MM.1S (cell line): ENCODE results near the gene CRADD.

ENCODE experiments used
- DNase-seq: peaks from one replicate; pipeline ENCODE4 v3.0.0-alpha.2; 2015
- H2AFZ ChIP-seq: fragments of 300-600 bp; sonication (generic); 2 replicates; pipeline ENCODE4 v1.6.0; 2016; ENCODE audit warnings: antibody characterized with exemption, low read length
- H3F3A ChIP-seq: fragments of 300-600 bp; sonication (generic); 2 replicates; pipeline ENCODE4 v1.6.1; 2016; ENCODE audit warnings: mild to moderate bottlenecking, antibody characterized with exemption, low read length, moderate library complexity, mixed read lengths; ENCODE audit not compliant: insufficient read depth
- H3K27ac ChIP-seq: fragments of 300-600 bp; sonication (generic); 2 replicates; pipeline ENCODE4 v1.5.1; 2016; ENCODE audit warnings: mild to moderate bottlenecking, low read length
- H3K27me3 ChIP-seq: fragments of 300-600 bp; sonication (generic); replicated peaks from 2 replicates; pipeline ENCODE4 v1.6.0; 2016; ENCODE audit warnings: low read length; ENCODE audit not compliant: insufficient read depth
- H3K36me3 ChIP-seq: fragments of 300-600 bp; sonication (generic); replicated peaks from 2 replicates; pipeline ENCODE4 v1.6.1; 2016; ENCODE audit warnings: mild to moderate bottlenecking, low read length, mixed read lengths; ENCODE audit not compliant: insufficient read depth
- H3K4me1 ChIP-seq: fragments of 300-600 bp; sonication (generic); 2 replicates; pipeline ENCODE4 v1.6.1; 2016; ENCODE audit warnings: low read length, mixed read lengths
- H3K4me2 ChIP-seq: fragments of 300-600 bp; sonication (generic); 2 replicates; pipeline ENCODE4 v1.6.0; 2016; ENCODE audit warnings: low read depth, low read length
- H3K4me3 ChIP-seq: fragments of 300-600 bp; sonication (generic); 2 replicates; pipeline ENCODE4 v1.5.1; 2016; ENCODE audit warnings: low read length, mixed read lengths
- H3K79me2 ChIP-seq: fragments of 300-600 bp; sonication (generic); 2 replicates; pipeline ENCODE4 v1.6.1; 2016; ENCODE audit warnings: mixed run types, low read length, mixed read lengths
- H3K9ac ChIP-seq: fragments of 300-600 bp; sonication (generic); 2 replicates; pipeline ENCODE4 v1.6.1; 2016; ENCODE audit warnings: low read length, mixed read lengths
- H3K9me2 ChIP-seq: fragments of 300-600 bp; sonication (generic); replicated peaks from 2 replicates; pipeline ENCODE4 v1.6.1; 2016; ENCODE audit warnings: mild to moderate bottlenecking, low read length, mixed read lengths; ENCODE audit not compliant: insufficient read depth
- H3K9me3 ChIP-seq: fragments of 300-600 bp; sonication (generic); replicated peaks from 2 replicates; pipeline ENCODE4 v1.6.1; 2016; ENCODE audit warnings: mild to moderate bottlenecking, low read length, mixed read lengths; ENCODE audit not compliant: insufficient read depth
- H4K20me1 ChIP-seq: fragments of 300-600 bp; sonication (generic); 2 replicates; pipeline ENCODE4 v1.6.1; 2016; ENCODE audit warnings: mild to moderate bottlenecking, low read length, moderate library complexity, mixed read lengths; ENCODE audit not compliant: insufficient read depth
- EZH2 ChIP-seq: fragments of 300-600 bp; sonication (generic); optimal IDR thresholded peaks from 2 replicates; pipeline ENCODE3; 2017; ENCODE audit warnings: low read depth, mild to moderate bottlenecking, antibody characterized with exemption, low read length, mixed read lengths
- EZH2phosphoT487 ChIP-seq: fragments of 300-600 bp; sonication (generic); IDR thresholded peaks from 2 replicates; pipeline ENCODE4 v1.6.1; 2018; ENCODE audit warnings: antibody characterized with exemption, low read length
- TF ChIP-seq, protein P1 (sequence below): fragments of 300-600 bp; sonication (generic); IDR thresholded peaks from 2 replicates; pipeline ENCODE4 v1.5.1; 2016; ENCODE audit warnings: antibody characterized with exemption, low read length, mixed read lengths

The CRADD gene

DNA sequence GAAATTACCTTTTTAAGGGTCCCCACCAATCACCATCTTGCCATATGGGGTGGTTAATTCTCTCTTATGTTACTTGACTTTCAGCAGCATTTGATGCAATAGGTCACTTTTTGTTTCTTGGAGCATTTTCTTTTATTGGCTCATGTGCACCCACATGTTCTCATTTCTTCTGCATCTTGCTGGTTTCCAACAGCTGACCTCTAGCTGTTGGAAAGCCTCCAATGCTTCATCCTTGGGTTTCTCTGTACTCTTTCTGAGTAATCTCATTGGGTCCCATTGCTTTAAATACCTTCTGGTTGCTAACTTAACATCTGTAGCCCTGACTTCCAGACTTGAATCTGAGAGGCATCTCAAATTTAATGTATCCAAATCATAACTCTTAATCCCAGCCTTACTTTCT, 116.8 kb downstream of the CRADD start:
- H3K4me3 ChIP-seq = no peak overlapping the region
- H3K9me3 ChIP-seq = no peaks in the 10 kb centered on the region
- H3K4me1 ChIP-seq = 0 out of 2 replicates have a peak, but pooled peaks cover 4% of the 10 kb centered on the region
- H3K79me2 ChIP-seq = no peaks in the 10 kb centered on the region
- no peak overlapping the region for H2AFZ ChIP-seq
- H3K4me2 ChIP-seq = no peak overlapping the region
- H3K9me2 ChIP-seq = no peaks in the 10 kb centered on the region
- no peaks in the 10 kb centered on the region for H3K27me3 ChIP-seq
- DNase-seq = no peak
- no peaks in the 10 kb centered on the region for H3F3A ChIP-seq
- no peaks in the 10 kb centered on the region for H4K20me1 ChIP-seq
- no peak overlapping the region for H3K27ac ChIP-seq
- H3K36me3 ChIP-seq = no peaks in the 10 kb centered on the region
- TF ChIP-seq, protein P1, sequence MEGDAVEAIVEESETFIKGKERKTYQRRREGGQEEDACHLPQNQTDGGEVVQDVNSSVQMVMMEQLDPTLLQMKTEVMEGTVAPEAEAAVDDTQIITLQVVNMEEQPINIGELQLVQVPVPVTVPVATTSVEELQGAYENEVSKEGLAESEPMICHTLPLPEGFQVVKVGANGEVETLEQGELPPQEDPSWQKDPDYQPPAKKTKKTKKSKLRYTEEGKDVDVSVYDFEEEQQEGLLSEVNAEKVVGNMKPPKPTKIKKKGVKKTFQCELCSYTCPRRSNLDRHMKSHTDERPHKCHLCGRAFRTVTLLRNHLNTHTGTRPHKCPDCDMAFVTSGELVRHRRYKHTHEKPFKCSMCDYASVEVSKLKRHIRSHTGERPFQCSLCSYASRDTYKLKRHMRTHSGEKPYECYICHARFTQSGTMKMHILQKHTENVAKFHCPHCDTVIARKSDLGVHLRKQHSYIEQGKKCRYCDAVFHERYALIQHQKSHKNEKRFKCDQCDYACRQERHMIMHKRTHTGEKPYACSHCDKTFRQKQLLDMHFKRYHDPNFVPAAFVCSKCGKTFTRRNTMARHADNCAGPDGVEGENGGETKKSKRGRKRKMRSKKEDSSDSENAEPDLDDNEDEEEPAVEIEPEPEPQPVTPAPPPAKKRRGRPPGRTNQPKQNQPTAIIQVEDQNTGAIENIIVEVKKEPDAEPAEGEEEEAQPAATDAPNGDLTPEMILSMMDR = no peak
- no peak for TF ChIP-seq EZH2
- TF ChIP-seq EZH2phosphoT487 = no peak
- no peak overlapping the region for H3K9ac ChIP-seq

DNA sequence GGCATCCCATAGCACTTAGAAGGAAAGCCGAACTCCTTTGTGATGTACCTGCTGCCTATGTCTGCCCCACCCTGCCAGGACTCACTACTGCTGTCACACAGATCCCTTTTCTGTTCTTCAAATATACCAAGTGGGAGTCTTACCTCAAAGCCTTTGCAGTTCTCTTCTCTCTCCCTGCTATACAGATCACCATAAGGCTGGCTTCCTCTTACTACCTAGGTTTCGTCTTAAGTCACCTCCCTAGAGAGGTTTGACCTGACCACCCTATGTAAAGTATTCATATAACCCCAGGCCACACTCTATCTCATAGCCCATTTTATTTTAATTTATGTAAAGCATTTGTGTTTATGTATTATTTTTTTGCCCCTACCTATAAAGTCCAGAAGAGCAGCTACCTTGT, 117.6 kb downstream of the CRADD start:
- TF ChIP-seq EZH2phosphoT487 = no peak
- TF ChIP-seq, protein P1 = no peak
- TF ChIP-seq EZH2 = no peak
- no peak overlapping the region for H3K4me3 ChIP-seq
- H3K4me2 ChIP-seq = no peak overlapping the region
- H3F3A ChIP-seq = no peaks in the 10 kb centered on the region
- no peaks in the 10 kb centered on the region for H4K20me1 ChIP-seq
- H3K36me3 ChIP-seq = no peaks in the 10 kb centered on the region
- H3K9me3 ChIP-seq = no peaks in the 10 kb centered on the region
- no peaks in the 10 kb centered on the region for H3K27me3 ChIP-seq
- no peak overlapping the region for H2AFZ ChIP-seq
- no peaks in the 10 kb centered on the region for H3K79me2 ChIP-seq
- H3K27ac ChIP-seq = no peak overlapping the region
- H3K9me2 ChIP-seq = no peaks in the 10 kb centered on the region
- no peak overlapping the region for H3K9ac ChIP-seq
- H3K4me1 ChIP-seq = no peaks in the 10 kb centered on the region
- DNase-seq = no peak

DNA sequence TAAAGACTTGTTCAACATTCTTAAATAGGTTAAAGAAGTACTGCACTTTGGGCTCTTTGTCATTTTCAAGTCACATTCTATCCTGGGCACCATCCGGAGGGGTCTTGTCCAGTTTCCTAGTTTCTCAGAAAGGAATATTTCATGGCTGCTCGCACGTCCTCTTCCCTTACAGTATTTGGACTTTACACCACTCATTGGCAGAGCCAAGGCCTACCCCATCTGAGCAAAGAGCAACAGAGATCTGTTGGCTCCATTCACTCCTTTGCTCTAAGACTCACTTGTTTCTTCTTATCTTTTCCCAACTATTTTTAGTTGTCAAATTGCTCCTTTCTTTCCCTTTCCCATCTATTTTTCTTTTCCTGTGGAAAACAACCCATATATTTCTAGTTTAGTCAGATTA, 118.2 kb downstream of the CRADD start:
- no peaks in the 10 kb centered on the region for H3K27me3 ChIP-seq
- TF ChIP-seq EZH2 (no peak), EZH2phosphoT487 (no peak)
- TF ChIP-seq, protein P1 = no peak
- no peak for DNase-seq
- H3F3A ChIP-seq = no peaks in the 10 kb centered on the region
- H3K79me2 ChIP-seq = no peaks in the 10 kb centered on the region
- H2AFZ ChIP-seq = no peak overlapping the region
- H3K27ac ChIP-seq = no peak overlapping the region
- no peaks in the 10 kb centered on the region for H3K36me3 ChIP-seq
- H3K4me3 ChIP-seq = no peak overlapping the region
- H3K4me2 ChIP-seq = no peak overlapping the region
- H3K9ac ChIP-seq = no peak overlapping the region
- no peaks in the 10 kb centered on the region for H3K9me2 ChIP-seq
- no peaks in the 10 kb centered on the region for H3K4me1 ChIP-seq
- no peaks in the 10 kb centered on the region for H4K20me1 ChIP-seq
- H3K9me3 ChIP-seq = no peaks in the 10 kb centered on the region

DNA sequence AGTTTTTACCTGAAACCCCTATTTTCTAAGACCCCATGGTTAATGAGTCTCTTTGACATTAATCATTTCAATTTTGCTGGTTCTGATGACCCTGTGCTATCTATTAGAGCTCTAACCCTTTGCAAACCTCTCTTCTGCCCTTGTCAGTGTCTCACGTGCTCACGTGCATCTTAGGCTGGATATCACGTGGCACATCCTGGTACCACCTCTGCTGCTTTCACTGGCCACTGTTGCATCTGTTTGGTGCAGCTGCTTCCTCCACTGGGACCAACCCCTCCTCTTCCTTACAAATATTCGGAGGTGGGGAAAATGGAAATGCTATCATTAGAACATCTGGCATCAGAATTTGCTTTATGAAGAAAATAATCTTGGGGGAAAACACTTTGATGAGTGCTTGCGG, 119.6 kb downstream of the CRADD start:
- Histone ChIP-seq H3K36me3 (no peaks in the 10 kb centered on the region), H3K9me3 (no peaks in the 10 kb centered on the region), H3K9ac (no peak overlapping the region), H3K27me3 (no peaks in the 10 kb centered on the region), H3F3A (no peaks in the 10 kb centered on the region), H3K4me2 (no peak overlapping the region), H3K9me2 (no peaks in the 10 kb centered on the region), H3K4me1 (no peaks in the 10 kb centered on the region), H3K79me2 (no peaks in the 10 kb centered on the region), H3K27ac (no peak overlapping the region), H2AFZ (no peak overlapping the region), H3K4me3 (no peak overlapping the region), H4K20me1 (no peaks in the 10 kb centered on the region)
- TF ChIP-seq EZH2 (no peak), EZH2phosphoT487 (no peak)
- TF ChIP-seq, protein P1 = no peak
- DNase-seq = no peak
